GM21529 (cell line): ENCODE measurements around the gene CSNK2A3.

Experiments
- ATAC-seq: cut with Tn5 transposase; IDR thresholded peaks from one replicate; pipeline ENCODE4 v1.9.1; 2021; ENCODE audit not compliant: unreplicated experiment

The CSNK2A3 gene

GRCh38 chr11:11338304-11338703, 14.7 kb downstream of the CSNK2A3 start:
- ATAC-seq: no peak

GRCh38 chr11:11336664-11337063, 16.4 kb downstream of the CSNK2A3 start:
- ATAC-seq: no peak

DNA sequence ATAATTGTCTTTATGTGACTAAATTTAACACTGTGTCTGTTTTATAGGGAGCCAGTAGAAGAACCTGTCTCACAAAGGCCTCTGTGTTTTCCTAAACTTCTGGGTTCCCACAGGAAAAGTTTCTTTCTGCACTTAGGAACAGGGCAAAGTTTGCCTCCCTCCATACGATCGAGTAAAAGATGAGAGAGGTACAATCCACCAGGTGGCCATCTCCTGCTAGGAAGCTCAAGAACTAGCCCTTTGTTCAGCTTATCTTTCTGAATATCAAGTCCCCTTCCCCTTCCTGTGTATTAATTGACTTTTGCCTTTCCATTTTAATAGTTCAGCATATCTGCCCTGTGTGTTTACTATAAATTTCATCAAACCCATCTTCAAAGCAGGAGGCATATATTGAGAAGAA, 18.0 kb downstream of the CSNK2A3 start:
- no peak for ATAC-seq

DNA sequence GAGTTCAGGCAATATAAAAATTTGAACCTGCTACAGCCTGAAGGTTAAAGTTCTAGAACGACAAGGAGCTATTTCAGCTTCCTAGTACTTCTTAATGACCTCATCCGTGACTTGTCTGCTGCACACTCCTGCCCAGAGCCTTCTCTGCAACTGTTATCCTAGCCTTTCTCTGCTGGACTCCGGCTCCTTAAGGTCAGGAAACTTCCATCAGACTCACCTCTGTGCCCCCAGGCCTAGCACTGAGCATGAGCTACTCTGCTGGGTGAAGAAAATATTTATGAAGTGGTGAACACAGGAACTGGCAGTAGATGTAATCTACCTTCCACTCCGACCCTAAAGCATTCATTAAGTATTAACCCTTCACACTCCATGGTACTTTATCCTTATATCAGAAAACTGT, 18.4 kb downstream of the CSNK2A3 start:
- no peak for ATAC-seq

DNA sequence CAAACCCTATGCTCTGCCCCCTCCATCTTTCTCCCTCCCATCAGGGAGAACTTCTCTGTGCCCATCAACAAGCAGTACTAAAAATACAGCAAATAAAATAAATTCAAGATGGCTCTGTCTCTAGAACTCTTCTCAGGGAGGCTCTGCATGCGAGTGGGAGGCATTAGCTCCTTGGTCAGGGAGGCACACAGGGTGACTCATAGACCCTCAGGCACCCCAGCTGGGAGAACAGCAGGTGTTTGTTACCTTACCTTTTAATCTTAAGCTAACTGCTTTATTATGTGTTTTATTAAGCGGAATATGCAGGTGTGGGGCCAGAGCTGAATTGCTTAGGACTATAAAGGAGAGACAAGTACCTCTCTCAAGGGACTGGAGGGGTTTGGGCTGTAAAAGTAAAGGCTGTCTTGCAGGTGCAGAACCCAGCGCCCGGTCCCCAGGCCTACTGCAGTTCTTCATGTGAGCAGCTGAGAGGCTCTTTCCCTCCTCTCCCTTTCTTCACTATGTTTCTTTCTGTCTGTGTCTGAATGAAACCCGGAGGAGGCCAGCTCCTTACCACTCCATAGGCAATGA, 20.8 kb downstream of the CSNK2A3 start:
- no peak for ATAC-seq

DNA sequence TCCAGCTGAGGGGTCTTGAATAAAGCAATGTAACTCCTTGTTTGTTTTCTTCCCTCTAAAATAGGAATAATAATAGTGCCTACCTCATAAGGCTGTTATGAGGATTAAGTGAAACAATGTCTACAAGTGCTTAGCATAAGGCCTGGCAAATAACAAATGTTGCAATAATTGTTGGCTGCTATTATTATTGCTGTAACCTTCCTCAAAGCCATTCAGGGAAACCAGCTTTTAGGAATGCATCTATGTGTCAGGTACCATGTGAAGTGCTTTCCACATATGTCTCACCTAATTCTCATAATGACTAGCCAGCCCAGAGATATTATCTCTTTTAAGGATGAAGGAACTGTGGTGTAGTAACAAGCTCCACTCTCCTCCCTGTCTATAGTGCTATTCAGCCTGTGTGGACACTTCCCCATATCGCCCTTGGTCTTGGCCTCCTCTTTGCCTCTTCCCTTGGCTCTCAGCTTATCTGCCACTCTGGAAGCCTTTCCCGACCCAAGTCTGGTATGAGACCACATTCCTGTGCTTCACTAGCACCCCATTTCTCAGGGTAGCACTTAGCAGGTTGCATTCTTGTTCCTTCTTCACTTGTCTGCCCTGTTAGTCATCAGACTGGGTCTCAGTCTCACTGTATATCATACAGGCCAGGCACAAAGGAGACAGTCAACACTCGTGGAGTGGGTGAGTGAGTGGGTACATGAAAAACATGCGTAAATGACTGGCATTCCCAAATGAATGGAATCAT, 23.8 kb downstream of the CSNK2A3 start:
- no peak for ATAC-seq

- no peak for ATAC-seq
Measured at GRCh38 chr11:11324090-11324489, 29.0 kb downstream of the CSNK2A3 start.

DNA sequence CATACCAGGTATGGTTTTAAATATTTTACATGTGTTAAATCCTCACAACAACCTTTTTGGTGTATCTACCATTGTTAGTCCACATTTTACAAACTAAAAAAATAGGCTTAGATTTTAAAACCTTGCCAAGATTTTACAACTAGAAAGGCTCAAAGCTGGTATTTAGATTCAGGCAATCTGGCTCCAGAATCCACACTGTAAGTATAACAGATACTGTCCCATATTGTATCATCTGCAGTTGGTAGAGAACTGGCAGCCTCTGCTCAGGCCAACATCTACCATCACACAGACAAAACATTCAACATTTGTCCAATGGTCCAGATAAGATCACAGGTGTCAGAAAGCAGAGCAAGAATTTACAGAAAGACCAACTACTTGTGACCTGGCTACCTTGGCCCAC, 30.9 kb downstream of the CSNK2A3 start:
- ATAC-seq: no peak

GRCh38 chr11:11320825-11321224, 32.2 kb downstream of the CSNK2A3 start:
- ATAC-seq: no peak

DNA sequence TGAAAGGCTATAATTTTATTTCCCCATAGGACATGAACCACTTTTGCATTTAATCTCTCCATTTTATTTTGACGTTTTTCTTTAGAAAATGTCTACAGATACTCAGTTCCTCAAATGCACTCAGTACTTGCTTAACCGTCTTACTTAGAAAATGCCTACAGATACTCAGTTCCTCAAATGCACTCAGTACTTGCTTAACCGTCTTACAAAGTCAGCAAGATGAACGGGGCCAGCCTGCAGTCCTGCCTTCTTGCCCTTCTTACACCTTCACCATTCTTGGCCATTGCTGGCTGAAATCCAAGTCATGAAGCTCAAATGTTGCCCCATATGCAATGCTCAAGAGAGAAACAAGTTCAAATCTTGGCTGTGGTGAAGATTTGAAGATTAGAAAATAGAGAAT, 34.1 kb downstream of the CSNK2A3 start:
- peak; percentile 77 for ATAC-seq

GRCh38 chr11:11318461-11318860, 34.6 kb downstream of the CSNK2A3 start:
- no peak for ATAC-seq

DNA sequence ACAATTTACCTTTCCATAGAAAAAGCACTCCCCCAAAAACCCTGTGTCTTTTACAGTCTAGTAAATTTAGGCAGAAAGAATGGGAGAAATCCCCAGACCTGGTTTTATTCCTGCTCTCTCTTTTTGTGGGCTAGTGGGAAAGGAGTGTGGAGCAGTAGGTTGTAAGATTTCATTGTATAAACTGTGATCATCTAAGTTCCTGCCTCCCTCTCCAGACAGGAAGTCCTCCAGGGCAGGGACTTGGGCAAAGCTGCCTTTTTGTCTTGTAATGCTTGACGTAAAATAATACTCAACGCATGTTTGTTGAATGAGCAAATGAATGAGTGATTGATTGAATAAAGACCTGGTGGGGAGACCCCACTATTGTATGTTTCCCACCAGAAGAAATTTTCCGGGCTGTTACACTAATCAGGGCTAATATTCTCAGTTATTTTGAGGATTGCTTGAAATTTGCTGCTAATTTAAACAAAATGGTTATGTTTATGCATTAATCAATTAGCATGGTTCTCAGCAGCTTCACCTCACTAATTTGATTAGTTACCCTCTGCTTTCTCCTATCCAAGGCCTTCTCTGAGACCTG, 36.3 kb downstream of the CSNK2A3 start:
- ATAC-seq: no peak

DNA sequence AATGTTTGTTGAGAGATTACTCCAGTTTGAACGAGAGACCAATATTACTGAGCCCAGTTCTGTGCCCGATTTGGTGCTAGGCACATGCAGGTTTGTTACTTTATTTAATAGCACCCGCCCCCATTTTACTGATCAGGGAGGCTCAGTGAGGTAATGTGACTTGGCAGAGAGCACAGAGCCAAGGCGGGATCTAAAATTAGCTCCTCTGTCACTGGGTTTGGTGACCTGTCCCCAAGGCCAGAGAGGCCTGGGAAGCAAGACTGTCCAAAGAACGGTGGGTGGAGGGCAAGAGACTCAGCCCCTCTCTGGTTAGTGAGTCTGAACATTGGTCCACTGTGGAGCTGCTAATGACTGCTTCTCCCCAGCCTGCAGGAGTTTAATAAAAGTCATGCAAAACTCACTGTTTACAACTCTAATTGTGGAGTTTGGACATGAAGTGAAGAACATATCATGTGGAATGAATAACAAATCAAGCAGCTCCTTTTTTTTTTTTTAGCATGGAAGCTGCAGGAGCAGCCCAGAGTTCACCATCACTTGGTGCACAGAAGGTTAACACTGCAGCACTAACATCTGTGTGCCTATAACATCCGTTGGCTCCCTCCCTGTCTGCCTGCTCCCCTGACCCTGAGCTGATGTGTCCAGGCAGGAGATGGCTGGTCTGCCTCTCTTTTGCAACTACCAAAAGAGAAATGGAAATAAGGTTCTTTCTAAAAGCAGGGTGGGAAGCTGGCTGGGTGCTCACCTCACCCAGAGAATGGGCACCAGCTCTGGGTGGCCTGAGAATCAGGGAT, 39.0 kb downstream of the CSNK2A3 start:
- no peak for ATAC-seq

- ATAC-seq: no peak
Measured at GRCh38 chr11:11313426-11313825, 39.6 kb downstream of the CSNK2A3 start.

GRCh38 chr11:11312738-11313137, 40.3 kb downstream of the CSNK2A3 start:
- no peak for ATAC-seq

DNA sequence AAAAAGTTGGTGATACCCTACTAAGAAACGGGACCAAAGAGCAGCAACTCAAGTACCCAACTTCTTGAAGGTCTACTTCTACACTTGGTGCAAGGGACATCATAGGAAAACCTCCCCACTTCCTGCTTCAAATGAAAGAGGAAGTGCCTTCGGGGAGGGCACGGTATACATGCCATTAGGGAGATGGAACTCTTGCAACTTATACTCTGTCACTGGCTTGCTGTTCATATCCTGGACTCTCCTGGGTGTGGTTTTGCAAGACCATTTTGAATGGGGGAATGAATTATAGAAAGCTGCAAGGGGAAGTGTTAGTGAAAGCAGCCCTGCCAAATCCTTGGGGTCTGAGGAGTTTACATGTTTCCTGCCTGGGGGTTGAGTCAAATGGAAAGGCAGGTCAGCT, 41.9 kb downstream of the CSNK2A3 start:
- ATAC-seq: peak; percentile 64

- no peak for ATAC-seq
Measured at GRCh38 chr11:11309906-11310305, 43.1 kb downstream of the CSNK2A3 start.

DNA sequence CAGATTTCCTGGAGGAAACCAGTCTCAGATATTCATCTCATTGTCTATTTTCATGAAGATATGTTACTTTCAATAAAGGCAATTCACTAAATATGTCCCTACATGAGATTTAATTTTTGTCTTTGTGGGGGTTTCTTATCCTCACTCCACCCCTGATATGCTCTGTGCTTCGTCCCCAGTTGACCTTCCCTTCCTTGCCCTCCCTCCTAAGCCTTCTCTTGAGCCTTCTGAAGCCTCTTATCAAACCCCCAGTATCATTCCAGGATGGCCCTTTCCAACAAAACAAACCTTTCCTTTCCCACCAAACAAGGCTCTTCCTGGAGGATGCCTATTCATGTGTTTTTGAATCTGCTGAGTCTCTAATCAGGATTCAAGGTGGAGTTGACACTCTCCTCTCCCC, 44.8 kb downstream of the CSNK2A3 start:
- no peak for ATAC-seq

- ATAC-seq: no peak
Measured at GRCh38 chr11:11306855-11307254, 46.2 kb downstream of the CSNK2A3 start.

DNA sequence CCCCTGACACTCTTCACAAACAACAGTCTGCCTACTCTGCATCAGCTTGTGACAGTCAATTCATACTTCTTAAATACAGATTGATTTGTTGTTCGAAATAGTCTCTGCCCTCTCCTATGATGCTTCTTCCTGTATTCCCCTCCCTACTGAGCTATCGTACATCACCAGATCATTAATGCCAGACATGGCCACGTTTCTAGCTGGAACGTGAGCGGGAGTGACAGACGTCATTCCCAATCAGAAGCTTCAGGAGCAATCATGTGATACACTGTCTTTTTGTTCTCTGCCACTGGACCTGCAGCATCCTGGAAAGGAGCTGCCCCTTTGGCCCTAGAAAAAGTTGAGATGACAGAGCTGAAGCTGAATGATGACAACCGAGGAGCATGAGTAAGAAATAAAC, 48.5 kb downstream of the CSNK2A3 start:
- ATAC-seq: no peak

DNA sequence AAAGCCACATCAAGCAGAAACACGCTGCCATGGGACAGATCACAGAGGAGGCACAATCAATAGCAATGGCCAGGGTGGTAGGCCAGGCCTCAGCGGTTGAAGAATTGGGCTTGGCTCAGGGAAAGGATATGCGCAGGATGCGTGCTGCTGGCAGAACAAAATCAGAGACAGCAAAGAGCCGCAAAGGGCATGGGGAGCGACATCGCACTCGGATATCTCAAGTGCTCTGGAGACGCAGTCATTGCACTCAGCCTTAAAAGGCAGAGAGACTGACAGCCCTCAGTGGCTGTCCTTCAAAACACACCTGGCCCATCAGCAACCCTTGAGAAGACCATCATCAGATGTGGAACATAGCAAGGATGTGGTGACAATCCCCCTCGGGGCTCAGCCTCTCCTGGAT, 50.5 kb downstream of the CSNK2A3 start:
- ATAC-seq: no peak
